GM12878 (cell line): Measurements from ENCODE around the gene TMEM63B. TPM values are rescaled to one million over a fixed set of nuclear protein-coding genes. Genes with fewer than 3 reads are reported as not detected.

Source experiments
- ATAC-seq: fragments of 200-7000 bp; cut with Tn5 transposase; 3 replicates; pipeline ENCODE4 v1.9.1; 2020; ENCODE audit warnings: mild to moderate bottlenecking, moderate library complexity
- BruUV-seq: library from RNA; stranded (reverse); fragments of 400-500 nt; replicated peaks from 2 replicates; lab custom pipeline; 2021; lab: Mats Ljungman, UMichigan
- CTCF ChIA-PET: fragments of 300-600 bp; sonication (Branson Sonifier 250); formaldehyde crosslinking; extraction: SDS; loops from one replicate; lab custom pipeline; 2021; ENCODE audit warnings: inconsistent platforms; lab: Yijun Ruan, JAX
- POLR2A ChIA-PET: fragments of 350-600 bp; formaldehyde crosslinking; extraction: SDS; loops from one replicate; lab custom pipeline; 2021; ENCODE audit warnings: inconsistent platforms; lab: Charles Lee
- RAD21 ChIA-PET: fragments of 300-600 bp; sonication (Branson Sonifier 250); formaldehyde crosslinking; loops from one replicate; lab custom pipeline; 2023; ENCODE audit warnings: antibody characterized with exemption; ENCODE audit not compliant: unreplicated experiment; lab: Charles Lee
- SMC1A ChIA-PET: fragments of 300-600 bp; sonication (Branson Sonifier 250); formaldehyde crosslinking; loops from one replicate; lab custom pipeline; 2023; ENCODE audit not compliant: unreplicated experiment, uncharacterized antibody; lab: Charles Lee
- DNase-seq: peaks from one replicate; pipeline ENCODE4 v3.0.0-alpha.2; 2011; ENCODE audit warnings: low read depth, low spot score
- FAIRE-seq: peaks from 3 replicates; lab custom pipeline; 2011; peaks lifted over from hg19 to GRCh38; lab: Jason Lieb, UNC
- H2AFZ ChIP-seq: 2 replicates; pipeline ENCODE4 v1.6.0; 2011; ENCODE audit warnings: low read depth, low read length, control low read depth; ENCODE audit not compliant: control insufficient read depth
- H3K27ac ChIP-seq: 2 replicates; pipeline ENCODE4 v1.5.1; 2011; ENCODE audit warnings: control low read depth; ENCODE audit not compliant: control insufficient read depth, insufficient read depth
- H3K27me3 ChIP-seq, 2 experiments: replicated peaks in 1 of 2; 2 replicates each; pipeline versions ENCODE4 v1.6.0 to v1.6.1; 2011; ENCODE audit warnings: low read length in 1 of 2; ENCODE audit not compliant: control insufficient read depth in 2 of 2, insufficient read depth in 2 of 2
- H3K36me3 ChIP-seq, 2 experiments: 2 replicates each; pipeline ENCODE4 v1.5.1; 2011; ENCODE audit warnings: low read length in 1 of 2; ENCODE audit not compliant: control insufficient read depth in 2 of 2, insufficient read depth in 2 of 2
- H3K4me1 ChIP-seq: 2 replicates; pipeline ENCODE4 v1.6.1; 2011; ENCODE audit warnings: mild to moderate bottlenecking, low read length, moderate library complexity, mixed read lengths; ENCODE audit not compliant: control insufficient read depth, insufficient read depth
- H3K4me2 ChIP-seq: 2 replicates; pipeline ENCODE4 v1.6.0; 2011; ENCODE audit warnings: control low read depth; ENCODE audit not compliant: control insufficient read depth, insufficient read depth
- H3K4me3 ChIP-seq: fragments of 200-600 bp; sonication (generic); 2 replicates; pipeline ENCODE4 v1.5.1; 2016
- H3K79me2 ChIP-seq: 2 replicates; pipeline ENCODE4 v1.6.0; 2011; ENCODE audit warnings: low read length; ENCODE audit not compliant: control insufficient read depth, insufficient read depth
- H3K9ac ChIP-seq: 2 replicates; pipeline ENCODE4 v1.8.0; 2011; ENCODE audit warnings: low read length, control low read depth, mixed read lengths; ENCODE audit not compliant: control insufficient read depth, insufficient read depth
- H3K9me3 ChIP-seq: replicated peaks from 3 replicates; pipeline ENCODE4 v1.5.1; 2011; ENCODE audit warnings: mild to moderate bottlenecking, low read length; ENCODE audit not compliant: control insufficient read depth, insufficient read depth
- H4K20me1 ChIP-seq: 2 replicates; pipeline ENCODE4 v1.6.0; 2011; ENCODE audit not compliant: control insufficient read depth, insufficient read depth
- ASH2L ChIP-seq: fragments of 300-600, 200-600 bp; sonication (generic); IDR thresholded peaks from 2 replicates; pipeline ENCODE4 v1.6.1; 2017; ENCODE audit warnings: low read depth, mild to moderate bottlenecking, borderline replicate concordance
- BCL11A ChIP-seq: IDR thresholded peaks from 2 replicates; pipeline ENCODE4 v1.6.1; 2011; ENCODE audit warnings: low read depth, low read length
- BMI1 ChIP-seq: fragments of 450-650 bp; IDR thresholded peaks from 2 replicates; pipeline ENCODE4 v1.6.1; 2016; ENCODE audit warnings: mild to moderate bottlenecking, moderate library complexity, borderline replicate concordance
- CBX3 ChIP-seq: fragments of 200-600 bp; sonication (generic); IDR thresholded peaks from 2 replicates; pipeline ENCODE4 v1.6.1; 2016; ENCODE audit warnings: low read depth, borderline replicate concordance
- EGR1 ChIP-seq, 2 experiments: IDR thresholded peaks; 1 replicate in 1 of 2; 2 replicates in 1 of 2; pipeline ENCODE4 v1.6.1; 2011 to 2012; ENCODE audit warnings: low read depth in 2 of 2, low read length in 2 of 2, borderline replicate concordance in 1 of 2, mild to moderate bottlenecking in 1 of 2, moderate library complexity in 1 of 2
- NFYB ChIP-seq: IDR thresholded peaks from 2 replicates; pipeline ENCODE4 v1.6.1; 2011; ENCODE audit warnings: low read depth, mild to moderate bottlenecking, low read length, improper control_type of control experiment, moderate library complexity; ENCODE audit not compliant: insufficient read depth
- RB1 ChIP-seq: fragments of 450-650 bp; formaldehyde crosslinking; IDR thresholded peaks from 2 replicates; pipeline ENCODE4 v1.6.1; 2017; ENCODE audit warnings: mild to moderate bottlenecking, borderline replicate concordance
- WGBS: methylation state at CpG from one replicate; pipeline ENCODE4 v1.1.6; 2016; ENCODE audit warnings: low lambda C conversion rate; ENCODE audit not compliant: insufficient replicate concordance, insufficient coverage; ENCODE audit errors: missing lambda C conversion rate; 5-methylcytosine and 5-hydroxymethylcytosine counted together
- in situ Hi-C: fragments of 300-500 bp; cut with MboI; formaldehyde crosslinking; loops from 9 replicates; pipeline ENCODE4 v1.14.3; 2018; ENCODE audit warnings: mixed read lengths
- intact Hi-C: fragments of 100-400 bp; cut with micrococcal nuclease; formaldehyde crosslinking; loops from one replicate; pipeline ENCODE4 v1.14.2; 2022; ENCODE audit not compliant: unreplicated experiment
- polyA plus RNA-seq, 11 experiments: library from polyadenylated mRNA; depleted of rRNA in 4 of 11; unstranded in 6 of 11; stranded (reverse) in 5 of 11; fragments of >200 nt; fragmentation: Nextera tagmentation in 4 of 11; fragmentation: Illumina TruSeq in 1 of 11; extraction: Ambion mirVana in 4 of 11; extraction: Trizol in 1 of 11; gene quantifications; 1 replicate in 1 of 11; 2 replicates in 10 of 11; pipeline versions ENCODE4 v1.2.1 to v1.2.3, GENCODE V29; 2011 to 2016; ENCODE audit warnings: inconsistent platforms in 2 of 11, missing spikeins in 2 of 11, low read depth in 1 of 11
- total RNA-seq, 4 experiments: library from RNA; depleted of rRNA in 3 of 4; stranded (reverse); fragments of >200 nt in 3 of 4; fragmentation: Illumina TruSeq in 1 of 4; extraction: Trizol in 1 of 4; gene quantifications; 2 replicates each; pipeline versions ENCODE4 v1.2.1 to v1.2.3, GENCODE V29; 2013 to 2021
- TF ChIP-seq, protein P1 (sequence below): fragments of 450-650 bp; formaldehyde crosslinking; IDR thresholded peaks from 2 replicates; pipeline ENCODE4 v1.5.0; 2022; ENCODE audit warnings: mild to moderate bottlenecking, missing genetic modification characterization
- TF ChIP-seq, protein P2 (sequence below): fragments of 450-650 bp; IDR thresholded peaks from 2 replicates; pipeline ENCODE4 v1.6.1; 2016; ENCODE audit warnings: mild to moderate bottlenecking
- TF ChIP-seq, protein P3 (sequence below): fragments of 150-350 bp; IDR thresholded peaks from 2 replicates; pipeline ENCODE4 v1.6.1; 2016; ENCODE audit warnings: low read depth, low read length
- TF ChIP-seq, protein P4 (sequence below): fragments of 450-650 bp; IDR thresholded peaks from 2 replicates; pipeline ENCODE4 v1.6.1; 2014; ENCODE audit warnings: mild to moderate bottlenecking

TMEM63B gene
- total and polyA plus RNA-seq, 10 of the 15 experiments (the other 5 are each of a cell fraction or from before 2014, with no cell fraction given): 0.09 to 15.0 (median 7.1) TPM; not detected in 1

DNA sequence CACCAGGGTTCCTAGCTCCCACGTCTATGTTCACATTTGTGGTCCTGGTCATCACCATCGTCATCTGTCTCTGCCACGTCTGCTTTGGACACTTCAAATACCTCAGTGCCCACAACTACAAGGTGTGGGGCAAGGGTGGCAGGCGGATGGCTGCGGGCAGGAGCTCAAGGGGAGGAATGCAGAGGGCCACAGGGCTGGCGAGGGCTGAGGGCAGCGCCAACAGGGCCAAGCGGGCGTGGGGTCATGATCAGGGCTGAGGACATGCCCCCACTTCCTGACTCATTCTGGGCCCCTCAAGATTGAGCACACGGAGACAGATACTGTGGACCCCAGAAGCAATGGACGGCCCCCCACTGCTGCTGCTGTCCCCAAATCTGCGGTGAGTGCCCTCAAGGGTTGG is 26.7 kb downstream of the TMEM63B start:
- TF ChIP-seq BCL11A: no peak
- no peak for TF ChIP-seq EGR1 (IDR thresholded peaks at IDR 0.05; ENCODE audit: borderline replicate concordance in 1 of 2, low read depth in 2 of 2, low read length in 2 of 2)
- no peak for TF ChIP-seq ASH2L
- TF ChIP-seq CBX3: no peak
- TF ChIP-seq, protein P1, sequence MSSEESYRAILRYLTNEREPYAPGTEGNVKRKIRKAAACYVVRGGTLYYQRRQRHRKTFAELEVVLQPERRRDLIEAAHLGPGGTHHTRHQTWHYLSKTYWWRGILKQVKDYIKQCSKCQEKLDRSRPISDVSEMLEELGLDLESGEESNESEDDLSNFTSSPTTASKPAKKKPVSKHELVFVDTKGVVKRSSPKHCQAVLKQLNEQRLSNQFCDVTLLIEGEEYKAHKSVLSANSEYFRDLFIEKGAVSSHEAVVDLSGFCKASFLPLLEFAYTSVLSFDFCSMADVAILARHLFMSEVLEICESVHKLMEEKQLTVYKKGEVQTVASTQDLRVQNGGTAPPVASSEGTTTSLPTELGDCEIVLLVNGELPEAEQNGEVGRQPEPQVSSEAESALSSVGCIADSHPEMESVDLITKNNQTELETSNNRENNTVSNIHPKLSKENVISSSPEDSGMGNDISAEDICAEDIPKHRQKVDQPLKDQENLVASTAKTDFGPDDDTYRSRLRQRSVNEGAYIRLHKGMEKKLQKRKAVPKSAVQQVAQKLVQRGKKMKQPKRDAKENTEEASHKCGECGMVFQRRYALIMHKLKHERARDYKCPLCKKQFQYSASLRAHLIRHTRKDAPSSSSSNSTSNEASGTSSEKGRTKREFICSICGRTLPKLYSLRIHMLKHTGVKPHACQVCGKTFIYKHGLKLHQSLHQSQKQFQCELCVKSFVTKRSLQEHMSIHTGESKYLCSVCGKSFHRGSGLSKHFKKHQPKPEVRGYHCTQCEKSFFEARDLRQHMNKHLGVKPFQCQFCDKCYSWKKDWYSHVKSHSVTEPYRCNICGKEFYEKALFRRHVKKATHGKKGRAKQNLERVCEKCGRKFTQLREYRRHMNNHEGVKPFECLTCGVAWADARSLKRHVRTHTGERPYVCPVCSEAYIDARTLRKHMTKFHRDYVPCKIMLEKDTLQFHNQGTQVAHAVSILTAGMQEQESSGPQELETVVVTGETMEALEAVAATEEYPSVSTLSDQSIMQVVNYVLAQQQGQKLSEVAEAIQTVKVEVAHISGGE (CRISPR knock-in tag): no peak
- TF ChIP-seq, protein P2, sequence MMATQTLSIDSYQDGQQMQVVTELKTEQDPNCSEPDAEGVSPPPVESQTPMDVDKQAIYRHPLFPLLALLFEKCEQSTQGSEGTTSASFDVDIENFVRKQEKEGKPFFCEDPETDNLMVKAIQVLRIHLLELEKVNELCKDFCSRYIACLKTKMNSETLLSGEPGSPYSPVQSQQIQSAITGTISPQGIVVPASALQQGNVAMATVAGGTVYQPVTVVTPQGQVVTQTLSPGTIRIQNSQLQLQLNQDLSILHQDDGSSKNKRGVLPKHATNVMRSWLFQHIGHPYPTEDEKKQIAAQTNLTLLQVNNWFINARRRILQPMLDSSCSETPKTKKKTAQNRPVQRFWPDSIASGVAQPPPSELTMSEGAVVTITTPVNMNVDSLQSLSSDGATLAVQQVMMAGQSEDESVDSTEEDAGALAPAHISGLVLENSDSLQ: no peak
- TF ChIP-seq, protein P3, sequence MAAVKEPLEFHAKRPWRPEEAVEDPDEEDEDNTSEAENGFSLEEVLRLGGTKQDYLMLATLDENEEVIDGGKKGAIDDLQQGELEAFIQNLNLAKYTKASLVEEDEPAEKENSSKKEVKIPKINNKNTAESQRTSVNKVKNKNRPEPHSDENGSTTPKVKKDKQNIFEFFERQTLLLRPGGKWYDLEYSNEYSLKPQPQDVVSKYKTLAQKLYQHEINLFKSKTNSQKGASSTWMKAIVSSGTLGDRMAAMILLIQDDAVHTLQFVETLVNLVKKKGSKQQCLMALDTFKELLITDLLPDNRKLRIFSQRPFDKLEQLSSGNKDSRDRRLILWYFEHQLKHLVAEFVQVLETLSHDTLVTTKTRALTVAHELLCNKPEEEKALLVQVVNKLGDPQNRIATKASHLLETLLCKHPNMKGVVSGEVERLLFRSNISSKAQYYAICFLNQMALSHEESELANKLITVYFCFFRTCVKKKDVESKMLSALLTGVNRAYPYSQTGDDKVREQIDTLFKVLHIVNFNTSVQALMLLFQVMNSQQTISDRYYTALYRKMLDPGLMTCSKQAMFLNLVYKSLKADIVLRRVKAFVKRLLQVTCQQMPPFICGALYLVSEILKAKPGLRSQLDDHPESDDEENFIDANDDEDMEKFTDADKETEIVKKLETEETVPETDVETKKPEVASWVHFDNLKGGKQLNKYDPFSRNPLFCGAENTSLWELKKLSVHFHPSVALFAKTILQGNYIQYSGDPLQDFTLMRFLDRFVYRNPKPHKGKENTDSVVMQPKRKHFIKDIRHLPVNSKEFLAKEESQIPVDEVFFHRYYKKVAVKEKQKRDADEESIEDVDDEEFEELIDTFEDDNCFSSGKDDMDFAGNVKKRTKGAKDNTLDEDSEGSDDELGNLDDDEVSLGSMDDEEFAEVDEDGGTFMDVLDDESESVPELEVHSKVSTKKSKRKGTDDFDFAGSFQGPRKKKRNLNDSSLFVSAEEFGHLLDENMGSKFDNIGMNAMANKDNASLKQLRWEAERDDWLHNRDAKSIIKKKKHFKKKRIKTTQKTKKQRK: no peak
- no peak for TF ChIP-seq RB1
- TF ChIP-seq, protein P4, sequence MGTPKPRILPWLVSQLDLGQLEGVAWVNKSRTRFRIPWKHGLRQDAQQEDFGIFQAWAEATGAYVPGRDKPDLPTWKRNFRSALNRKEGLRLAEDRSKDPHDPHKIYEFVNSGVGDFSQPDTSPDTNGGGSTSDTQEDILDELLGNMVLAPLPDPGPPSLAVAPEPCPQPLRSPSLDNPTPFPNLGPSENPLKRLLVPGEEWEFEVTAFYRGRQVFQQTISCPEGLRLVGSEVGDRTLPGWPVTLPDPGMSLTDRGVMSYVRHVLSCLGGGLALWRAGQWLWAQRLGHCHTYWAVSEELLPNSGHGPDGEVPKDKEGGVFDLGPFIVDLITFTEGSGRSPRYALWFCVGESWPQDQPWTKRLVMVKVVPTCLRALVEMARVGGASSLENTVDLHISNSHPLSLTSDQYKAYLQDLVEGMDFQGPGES: no peak
- no peak for TF ChIP-seq BMI1
- no peak for TF ChIP-seq NFYB
- H3K36me3 ChIP-seq: no peaks in the 10 kb centered on the region; a peak in 2 of 4 replicates
- no peaks in the 10 kb centered on the region for H3K79me2 ChIP-seq
- no peaks in the 10 kb centered on the region for H3K9me3 ChIP-seq
- H3K4me1 ChIP-seq: no peaks in the 10 kb centered on the region; the same call in 1 of the 2 replicates
- no peak overlapping the region for H3K4me2 ChIP-seq
- H3K27ac ChIP-seq: no peak overlapping the region
- CTCF ChIA-PET: interaction anchor here (1.1 to 2.0 kb wide), 4 partner anchors 8 to 55 kb away, joined by 3 to 5 read pairs (median 4); no protein-coding TSS in a partner anchor
- H3K27me3 ChIP-seq: no peaks in the 10 kb centered on the region
- RAD21 ChIA-PET: interaction anchor here (0.6 to 2.0 kb wide), 2 partner anchors 19 to 58 kb away, joined by 3 to 10 read pairs; no protein-coding TSS in a partner anchor
- no peaks in the 10 kb centered on the region for H4K20me1 ChIP-seq
- SMC1A ChIA-PET: interaction anchor here (1.1 kb wide), 1 partner anchor 9 kb away, joined by 3 read pairs; no protein-coding TSS in a partner anchor
- no peak overlapping the region for H3K9ac ChIP-seq
- WGBS: 86% methylated on average over 12 of the region's 12 CpGs
- no peak overlapping the region for H3K4me3 ChIP-seq
- DNase-seq: no peak
- no peak overlapping the region for H2AFZ ChIP-seq
- BruUV-seq: no TSS peak
- POLR2A ChIA-PET: no interaction called here
- intact Hi-C loops (loop anchor here (5.0 kb wide), 1 partner anchor 183 kb away; no protein-coding TSS in a partner anchor), in situ Hi-C loops (loop anchor here (10.0 kb wide), 1 partner anchor 49 kb away; no protein-coding TSS in a partner anchor)
- no peak for FAIRE-seq
- no peak for ATAC-seq
